IMR-90 (cell line): Measurements from ENCODE around the gene RPS19. TPM values are rescaled to one million over a fixed set of nuclear protein-coding genes. Genes with fewer than 3 reads are reported as not detected.

ENCODE experiments used
- ATAC-seq: fragments of 200-7000 bp; cut with Tn5 transposase; 2 replicates; pipeline ENCODE4 v1.9.1; 2020; ENCODE audit warnings: low read depth, mild to moderate bottlenecking, moderate library complexity
- BruUV-seq: library from RNA; stranded (reverse); fragments of 400-500 nt; replicated peaks from 2 replicates; lab custom pipeline; 2021; lab: Mats Ljungman, UMichigan
- CTCF ChIA-PET: fragments of 300-600 bp; formaldehyde crosslinking; extraction: SDS; loops from one replicate; lab custom pipeline; 2021; ENCODE audit warnings: antibody characterized with exemption; lab: Yijun Ruan, JAX
- POLR2A ChIA-PET: fragments of 300-600 bp; sonication (Branson Sonifier 250); formaldehyde crosslinking; loops from one replicate; lab custom pipeline; 2022; ENCODE audit warnings: antibody characterized with exemption; ENCODE audit not compliant: unreplicated experiment; lab: Charles Lee
- DNase-seq: peaks from one replicate; pipeline ENCODE4 v3.0.0; 2013
- H2AFZ ChIP-seq: replicated peaks from 2 replicates; pipeline ENCODE3; 2013; ENCODE audit warnings: low read length, mild to moderate bottlenecking; ENCODE audit not compliant: poor library complexity
- H2AK5ac ChIP-seq: 2 replicates; pipeline ENCODE4 v1.6.1; 2013; ENCODE audit warnings: low read depth, low read length, inconsistent platforms
- H2AK9ac ChIP-seq: replicated peaks from 2 replicates; pipeline ENCODE3; 2013; ENCODE audit warnings: mild to moderate bottlenecking, low read depth, low read length, moderate library complexity; ENCODE audit not compliant: poor library complexity
- H2BK120ac ChIP-seq: 2 replicates; pipeline ENCODE4 v1.6.1; 2013; ENCODE audit warnings: low read depth, low read length, inconsistent platforms
- H2BK15ac ChIP-seq: 3 replicates; pipeline ENCODE4 v1.6.1; 2013; ENCODE audit warnings: low read depth, low read length, inconsistent platforms
- H2BK20ac ChIP-seq: 2 replicates; pipeline ENCODE4 v1.6.1; 2013; ENCODE audit warnings: low read depth, mild to moderate bottlenecking, inconsistent platforms, low read length, moderate library complexity
- H2BK5ac ChIP-seq: 2 replicates; pipeline ENCODE4 v1.6.1; 2013; ENCODE audit warnings: mild to moderate bottlenecking, low read depth, low read length, inconsistent platforms; ENCODE audit not compliant: poor library complexity, severe bottlenecking
- H3K14ac ChIP-seq: replicated peaks from 2 replicates; pipeline ENCODE4 v1.6.1; 2013; ENCODE audit warnings: low read depth, low read length, inconsistent platforms
- H3K18ac ChIP-seq: 2 replicates; pipeline ENCODE4 v1.6.1; 2013; ENCODE audit warnings: low read depth, low read length, control low read depth
- H3K23ac ChIP-seq: 2 replicates; pipeline ENCODE4 v1.6.1; 2013; ENCODE audit warnings: low read depth, low read length, inconsistent platforms
- H3K27ac ChIP-seq: 2 replicates; pipeline ENCODE4 v1.5.1; 2013; ENCODE audit warnings: mild to moderate bottlenecking, control low read depth, low read length; ENCODE audit not compliant: insufficient read depth
- H3K27me3 ChIP-seq: 2 replicates; pipeline ENCODE4 v1.6.1; 2013; ENCODE audit warnings: low read length; ENCODE audit not compliant: control insufficient read depth, insufficient read depth
- H3K36me3 ChIP-seq: 2 replicates; pipeline ENCODE4 v1.6.1; 2013; ENCODE audit warnings: low read length, mixed read lengths; ENCODE audit not compliant: control insufficient read depth, insufficient read depth
- H3K4ac ChIP-seq: 2 replicates; pipeline ENCODE4 v1.6.1; 2013; ENCODE audit warnings: low read depth, low read length, inconsistent platforms
- H3K4me1 ChIP-seq: 2 replicates; pipeline ENCODE4 v1.6.1; 2013; ENCODE audit warnings: low read length, mixed read lengths; ENCODE audit not compliant: control insufficient read depth, insufficient read depth
- H3K4me2 ChIP-seq: 2 replicates; pipeline ENCODE4 v1.6.1; 2013; ENCODE audit warnings: low read depth, mild to moderate bottlenecking, control low read depth, low read length, moderate library complexity
- H3K4me3 ChIP-seq: 2 replicates; pipeline ENCODE4 v1.5.1; 2013; ENCODE audit warnings: low read depth, mild to moderate bottlenecking, control low read depth, low read length, moderate library complexity; ENCODE audit not compliant: insufficient read depth
- H3K56ac ChIP-seq: 2 replicates; pipeline ENCODE4 v1.6.1; 2013; ENCODE audit warnings: low read length, inconsistent platforms; ENCODE audit not compliant: insufficient read depth; ENCODE audit errors: extremely low read depth
- H3K79me1 ChIP-seq, 2 experiments: 2 replicates each; pipeline ENCODE4 v1.6.1; 2013; ENCODE audit warnings: low read length in 2 of 2, inconsistent platforms in 1 of 2, low read depth in 1 of 2
- H3K9ac ChIP-seq: 2 replicates; pipeline ENCODE4 v1.6.1; 2013; ENCODE audit warnings: low read depth, low read length, control low read depth
- H3K9me1 ChIP-seq: 2 replicates; pipeline ENCODE4 v1.6.1; 2013; ENCODE audit warnings: low read length, inconsistent platforms; ENCODE audit not compliant: insufficient read depth
- H3K9me3 ChIP-seq: 2 replicates; pipeline ENCODE4 v1.6.1; 2013; ENCODE audit warnings: low read length; ENCODE audit not compliant: control insufficient read depth, insufficient read depth
- H4K20me1 ChIP-seq: 2 replicates; pipeline ENCODE4 v1.6.1; 2013; ENCODE audit warnings: low read length, inconsistent platforms; ENCODE audit not compliant: insufficient read depth
- H4K5ac ChIP-seq: 2 replicates; pipeline ENCODE4 v1.6.1; 2013; ENCODE audit warnings: mild to moderate bottlenecking, low read depth, low read length, control low read depth
- H4K8ac ChIP-seq, 2 experiments: 2 replicates each; pipeline ENCODE4 v1.6.1; 2013; ENCODE audit warnings: low read depth in 2 of 2, low read length in 2 of 2, control low read depth in 1 of 2, inconsistent platforms in 1 of 2
- H4K91ac ChIP-seq: 2 replicates; pipeline ENCODE4 v1.6.1; 2013; ENCODE audit warnings: low read depth, low read length, inconsistent platforms; ENCODE audit not compliant: insufficient read depth
- BHLHE40 ChIP-seq: fragments of 150-350 bp; IDR thresholded peaks from 2 replicates; pipeline ENCODE4 v1.6.1; 2016; ENCODE audit warnings: mild to moderate bottlenecking, low read depth, low read length
- FOS ChIP-seq: fragments of 150-350 bp; IDR thresholded peaks from 2 replicates; pipeline ENCODE4 v1.6.1; 2016; ENCODE audit warnings: low read depth, low read length
- MXI1 ChIP-seq: IDR thresholded peaks from 2 replicates; pipeline ENCODE4 v1.6.1; 2012; ENCODE audit warnings: low read depth, mild to moderate bottlenecking, low read length, moderate library complexity, borderline replicate concordance
- WGBS, 2 experiments: methylation state at CpG; one replicate each; pipeline versions ENCODE4 v1.1.5 to v1.1.7; 2013; ENCODE audit warnings: missing lambda C conversion rate in 2 of 2; ENCODE audit not compliant: insufficient read length in 1 of 2; ENCODE audit errors: extremely low coverage in 2 of 2; 5-methylcytosine and 5-hydroxymethylcytosine counted together
- dilution Hi-C: fragments of 300-500 bp; cut with HindIII; formaldehyde crosslinking; loops from one replicate; pipeline ENCODE4 v1.14.3; 2018; ENCODE audit warnings: low sequenced_read_pairs; ENCODE audit not compliant: unreplicated experiment
- in situ Hi-C: fragments of 300-500 bp; cut with MboI; formaldehyde crosslinking; loops from 3 replicates; pipeline ENCODE4 v1.14.3; 2019; ENCODE audit warnings: low sequenced_read_pairs, inconsistent platforms, mixed read lengths
- intact Hi-C: fragments of 100-400 bp; cut with micrococcal nuclease; formaldehyde crosslinking; loops from 2 replicates; pipeline ENCODE4 v1.10.0; 2022
- polyA plus RNA-seq, 3 experiments: library from polyadenylated mRNA; depleted of rRNA; stranded (reverse); fragments of >200 nt; gene quantifications; 2 replicates each; pipeline ENCODE4 v1.2.3, GENCODE V29; 2012; ENCODE audit warnings: low replicate concordance in 1 of 3
- total RNA-seq: library from RNA; depleted of rRNA; stranded (reverse); fragments of >200 nt; gene quantifications from 2 replicates; pipeline ENCODE4 v1.2.3, GENCODE V29; 2012

RPS19 gene
- total and polyA plus RNA-seq, 2 of the 4 experiments (the other 2 are of a cell fraction), result 230 to 3,988 TPM

DNA sequence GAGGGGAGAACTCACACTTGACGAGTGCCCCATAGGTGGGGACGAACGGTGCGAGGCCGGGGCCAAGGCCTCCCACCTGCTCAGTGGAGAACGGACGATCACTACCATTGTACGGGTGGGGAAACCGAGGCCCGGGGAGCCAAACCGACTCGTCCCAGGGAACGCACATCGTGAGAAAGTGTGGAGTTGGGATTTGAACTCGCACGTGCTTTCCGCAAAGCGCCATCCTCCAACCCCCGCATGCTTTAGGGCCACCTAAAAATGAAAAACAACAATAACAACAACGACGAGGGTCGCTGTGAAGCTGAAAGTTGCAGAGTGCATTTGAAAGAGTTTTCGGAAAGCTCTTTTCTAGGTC lies 23.4 kb downstream of the RPS19 start:
- Histone ChIP-seq H3K14ac (peak overlapping the region; percentile 77), H3K56ac (peak overlapping the region; percentile 83; the same call in 1 of the 2 replicates), H3K4me1 (peaks cover 8% of the 10 kb centered on the region), H3K27ac (peak overlapping the region; percentile 59; the same call in 1 of the 2 replicates), H3K79me1 (peaks cover 32 to 48% of the 10 kb centered on the region in 2 experiments), H4K20me1 (peaks cover 23% of the 10 kb centered on the region; the same call in 1 of the 2 replicates), H3K4ac (peak overlapping the region; percentile 75), H4K5ac (peak overlapping the region; percentile 70), H3K23ac (peak overlapping the region; percentile 73), H4K91ac (peak overlapping the region; percentile 69), H3K9me1 (peaks cover 14% of the 10 kb centered on the region), H4K8ac (peak overlapping the region; percentile 94 to 98), H2BK20ac (no peak overlapping the region), H2AK5ac (peak overlapping the region; percentile 94), H3K36me3 (peaks cover 4% of the 10 kb centered on the region; the same call in 1 of the 2 replicates), H3K9ac (peak overlapping the region; percentile 93), H2BK5ac (no peak overlapping the region), H3K4me2 (peak overlapping the region; percentile 94), H3K18ac (peak overlapping the region; percentile 55), H2BK15ac (no peak overlapping the region; the same call in 2 of the 3 replicates), H3K4me3 (peak overlapping the region; percentile 92), H3K9me3 (no peaks in the 10 kb centered on the region), H2AFZ (peak overlapping the region; percentile 94), H3K27me3 (peaks cover 1% of the 10 kb centered on the region; the same call in 1 of the 2 replicates), H2BK120ac (no peak overlapping the region), H2AK9ac (peak overlapping the region; percentile 99)
- ChIA-PET CTCF (no interaction called here), POLR2A (no interaction called here)
- in situ Hi-C loops, result loop anchor here (5.0 kb wide), 1 partner anchor 64 kb away; no protein-coding TSS in a partner anchor
- dilution Hi-C loops, result no loop called here
- TF ChIP-seq BHLHE40 (0 out of 2 replicates have a peak, but pooled peaks have one; percentile 22), FOS (no peak), MXI1 (no peak)
- intact Hi-C loops, result loop anchor here (5.0 to 10.0 kb wide), 2 partner anchors 49 to 151 kb away; no protein-coding TSS in a partner anchor
- no peak for ATAC-seq
- 0% methylated on average over 5 of the region's 23 CpGs; no CpG with 5 or more reads in 1 of the 2 experiments for WGBS, 2 experiments
- BruUV-seq, result no TSS peak
- DNase-seq, result no peak
